Liver (tissue), 9 donors: ENCODE data around the gene CR1. TPM values are rescaled to one million over a fixed set of nuclear protein-coding genes. Genes with fewer than 3 reads are reported as not detected.

Experiments
- DNase-seq: peaks from one replicate; pipeline ENCODE4 v3.0.0-alpha.2; 2017; ENCODE audit warnings: low spot score
- H3K27ac ChIP-seq, 2 donors: one replicate each; pipeline ENCODE4 v1.7.0; 2013; ENCODE audit warnings: inconsistent platforms in 2 of 2, low read length in 2 of 2, control low read depth in 1 of 2, low read depth in 1 of 2, mild to moderate bottlenecking in 1 of 2
- H3K27me3 ChIP-seq, 4 donors: one replicate each; pipeline versions ENCODE4 v1.6.1 to v1.7.0; 2013; ENCODE audit warnings: low read length in 3 of 4, inconsistent platforms in 1 of 4, mild to moderate bottlenecking in 1 of 4, moderate library complexity in 1 of 4; ENCODE audit not compliant: control insufficient read depth in 4 of 4, insufficient read depth in 4 of 4
- H3K36me3 ChIP-seq, 4 donors: one replicate each; pipeline versions ENCODE4 v1.6.1 to v1.7.0; 2013; ENCODE audit warnings: low read length in 3 of 4, mild to moderate bottlenecking in 3 of 4, low read depth in 1 of 4, moderate library complexity in 1 of 4; ENCODE audit not compliant: control insufficient read depth in 4 of 4, insufficient read depth in 3 of 4
- H3K4me1 ChIP-seq, 4 donors: one replicate each; pipeline versions ENCODE4 v1.6.1 to v1.7.0; 2013; ENCODE audit warnings: low read length in 3 of 4, mild to moderate bottlenecking in 3 of 4, moderate library complexity in 1 of 4; ENCODE audit not compliant: control insufficient read depth in 4 of 4, insufficient read depth in 4 of 4
- H3K4me3 ChIP-seq, 3 donors: one replicate each; pipeline versions ENCODE4 v1.6.1 to v1.7.0; 2013; ENCODE audit warnings: low read length in 3 of 3, control low read depth in 1 of 3, low read depth in 1 of 3, mild to moderate bottlenecking in 1 of 3
- H3K9ac ChIP-seq, 2 donors: one replicate each; pipeline ENCODE4 v1.7.0; 2013; ENCODE audit warnings: low read length in 2 of 2, mild to moderate bottlenecking in 2 of 2, moderate library complexity in 2 of 2, control low read depth in 1 of 2, low read depth in 1 of 2
- H3K9me3 ChIP-seq, 4 donors: one replicate each; pipeline versions ENCODE4 v1.6.1 to v1.7.0; 2013; ENCODE audit warnings: low read length in 3 of 4; ENCODE audit not compliant: control insufficient read depth in 4 of 4
- ATF3 ChIP-seq: IDR thresholded peaks from 2 replicates; pipeline ENCODE4 v1.6.1; 2016; ENCODE audit warnings: antibody characterized with exemption
- EGR1 ChIP-seq, 2 donors: IDR thresholded peaks; 2 replicates each; pipeline ENCODE4 v1.6.1; 2016 to 2018; ENCODE audit warnings: antibody characterized with exemption in 2 of 2, low read depth in 2 of 2
- FOXA1 ChIP-seq: IDR thresholded peaks from 2 replicates; pipeline ENCODE4 v1.6.1; 2016; ENCODE audit warnings: antibody characterized with exemption
- FOXA2 ChIP-seq: IDR thresholded peaks from 2 replicates; pipeline ENCODE4 v1.6.1; 2016; ENCODE audit warnings: antibody characterized with exemption
- GABPA ChIP-seq, 2 donors: IDR thresholded peaks in 1 of 2; conservative IDR thresholded peaks in 1 of 2; 2 replicates each; pipeline ENCODE4 v1.6.1; 2016; ENCODE audit warnings: antibody characterized with exemption in 2 of 2, mild to moderate bottlenecking in 1 of 2, moderate library complexity in 1 of 2
- HNF4A ChIP-seq, 2 donors: conservative IDR thresholded peaks; 2 replicates each; pipeline ENCODE4 v1.6.1; 2016; ENCODE audit warnings: antibody characterized with exemption in 2 of 2, mild to moderate bottlenecking in 2 of 2
- HNF4G ChIP-seq: IDR thresholded peaks from 2 replicates; pipeline ENCODE4 v1.6.1; 2016; ENCODE audit warnings: antibody characterized with exemption
- JUND ChIP-seq, 2 donors: IDR thresholded peaks; 2 replicates each; pipeline ENCODE4 v1.6.1; 2016; ENCODE audit warnings: antibody characterized with exemption in 2 of 2
- MAX ChIP-seq: IDR thresholded peaks from 2 replicates; pipeline ENCODE4 v1.6.1; 2016; ENCODE audit warnings: antibody characterized with exemption
- NR2F2 ChIP-seq: IDR thresholded peaks from 2 replicates; pipeline ENCODE4 v1.6.1; 2016; ENCODE audit warnings: antibody characterized with exemption
- RAD21 ChIP-seq, 2 donors: IDR thresholded peaks; 2 replicates each; pipeline ENCODE4 v1.6.1; 2016; ENCODE audit warnings: antibody characterized with exemption in 2 of 2, mild to moderate bottlenecking in 2 of 2
- RXRA ChIP-seq, 2 donors: IDR thresholded peaks; 2 replicates each; pipeline ENCODE4 v1.6.1; 2017 to 2018; ENCODE audit warnings: antibody characterized with exemption in 2 of 2, mild to moderate bottlenecking in 1 of 2
- SP1 ChIP-seq: IDR thresholded peaks from 2 replicates; pipeline ENCODE4 v1.6.1; 2018; ENCODE audit warnings: antibody characterized with exemption, mild to moderate bottlenecking
- TAF1 ChIP-seq: conservative IDR thresholded peaks from 2 replicates; pipeline ENCODE4 v1.6.1; 2016; ENCODE audit warnings: antibody characterized with exemption, mild to moderate bottlenecking
- YY1 ChIP-seq: IDR thresholded peaks from 2 replicates; pipeline ENCODE4 v1.6.1; 2016; ENCODE audit warnings: antibody characterized with exemption, mild to moderate bottlenecking
- ZBTB33 ChIP-seq: IDR thresholded peaks from 2 replicates; pipeline ENCODE4 v1.6.1; 2016; ENCODE audit warnings: antibody characterized with exemption
- WGBS: extraction: QIAGEN DNeasy Blood & Tissue Kit; methylation state at CpG from one replicate; pipeline ENCODE4 v1.1.7; 2013; 5-methylcytosine and 5-hydroxymethylcytosine counted together
- polyA plus RNA-seq, 2 donors: library from polyadenylated mRNA; stranded (reverse) in 1 of 2; unstranded in 1 of 2; fragments of 200-250 nt in 1 of 2; fragments of >200 nt in 1 of 2; fragmentation: Nextera tagmentation in 1 of 2; extraction: Ambion mirVana in 1 of 2; gene quantifications; one replicate each; pipeline versions ENCODE4 v1.2.1 to v1.2.3, GENCODE V29; 2013 to 2015
- total RNA-seq, 2 donors: library from RNA; depleted of rRNA; stranded (reverse); fragments of >200 nt; gene quantifications; one replicate each; pipeline ENCODE4 v1.2.3, GENCODE V29; 2014
- TF ChIP-seq, protein P1 (sequence below): IDR thresholded peaks from 2 replicates; pipeline ENCODE4 v1.6.1; 2016; ENCODE audit warnings: antibody characterized with exemption, mild to moderate bottlenecking
- TF ChIP-seq, protein P2 (sequence below): fragments of 150-350 bp; IDR thresholded peaks from 2 replicates; pipeline ENCODE4 v1.5.1; 2017; ENCODE audit warnings: improper control_type of control experiment, low read depth, low read length; ENCODE audit not compliant: missing input control
- donor health status: healthy.
- donor health status: healthy.
- donor health status: healthy.
- donor health status: healthy.
- donor health status: healthy.

CR1 gene
- total and polyA plus RNA-seq, 4 donors: 0.78 to 16.7 (median 7.4) TPM

DNA sequence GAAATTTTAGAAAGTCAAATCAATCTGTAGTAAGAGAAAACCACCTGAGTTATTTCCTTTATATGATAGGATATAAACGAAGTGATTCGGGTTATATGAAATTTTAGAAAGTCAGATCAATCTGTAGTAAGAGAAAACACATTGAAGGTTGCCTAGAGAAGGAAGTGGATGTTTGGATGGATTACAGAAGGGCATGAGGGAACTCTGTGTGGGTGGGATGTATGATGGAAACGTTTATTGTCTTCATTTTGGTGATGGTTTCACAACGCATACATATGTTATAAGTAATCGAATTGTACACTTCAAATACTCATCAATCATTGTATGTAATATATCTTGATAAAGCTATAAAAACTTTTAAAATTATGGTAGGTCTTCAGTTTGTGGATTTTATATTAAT is 5.1 kb downstream of the CR1 start:
- Histone ChIP-seq H3K36me3 (no peaks in the 10 kb centered on the region), H3K4me3 (no peak overlapping the region), H3K9ac (no peak overlapping the region), H3K9me3 (no peaks in the 10 kb centered on the region), H3K27ac (no peak overlapping the region), H3K27me3 (peaks cover 0 to 13% (median under 1%) of the 10 kb centered on the region in 4 donors), H3K4me1 (peaks cover under 1 to 5% (median 3%) of the 10 kb centered on the region in 4 donors)
- TF ChIP-seq JUND (IDR thresholded peaks at IDR 0.05) (no peak), RXRA (IDR thresholded peaks at IDR 0.05) (no peak), ATF3 (no peak), EGR1 (IDR thresholded peaks at IDR 0.05; ENCODE audit: low read depth in 2 of 2) (no peak), TAF1 (no peak), MAX (no peak), FOXA1 (no peak), RAD21 (IDR thresholded peaks at IDR 0.05) (no peak), YY1 (no peak), NR2F2 (no peak), SP1 (no peak), GABPA (IDR thresholded peaks at IDR 0.05 in 1 of 2, conservative IDR thresholded peaks at IDR 0.05 in 1 of 2) (no peak), HNF4A (conservative IDR thresholded peaks at IDR 0.05) (no peak), ZBTB33 (no peak), HNF4G (no peak), FOXA2 (no peak)
- TF ChIP-seq, protein P1, sequence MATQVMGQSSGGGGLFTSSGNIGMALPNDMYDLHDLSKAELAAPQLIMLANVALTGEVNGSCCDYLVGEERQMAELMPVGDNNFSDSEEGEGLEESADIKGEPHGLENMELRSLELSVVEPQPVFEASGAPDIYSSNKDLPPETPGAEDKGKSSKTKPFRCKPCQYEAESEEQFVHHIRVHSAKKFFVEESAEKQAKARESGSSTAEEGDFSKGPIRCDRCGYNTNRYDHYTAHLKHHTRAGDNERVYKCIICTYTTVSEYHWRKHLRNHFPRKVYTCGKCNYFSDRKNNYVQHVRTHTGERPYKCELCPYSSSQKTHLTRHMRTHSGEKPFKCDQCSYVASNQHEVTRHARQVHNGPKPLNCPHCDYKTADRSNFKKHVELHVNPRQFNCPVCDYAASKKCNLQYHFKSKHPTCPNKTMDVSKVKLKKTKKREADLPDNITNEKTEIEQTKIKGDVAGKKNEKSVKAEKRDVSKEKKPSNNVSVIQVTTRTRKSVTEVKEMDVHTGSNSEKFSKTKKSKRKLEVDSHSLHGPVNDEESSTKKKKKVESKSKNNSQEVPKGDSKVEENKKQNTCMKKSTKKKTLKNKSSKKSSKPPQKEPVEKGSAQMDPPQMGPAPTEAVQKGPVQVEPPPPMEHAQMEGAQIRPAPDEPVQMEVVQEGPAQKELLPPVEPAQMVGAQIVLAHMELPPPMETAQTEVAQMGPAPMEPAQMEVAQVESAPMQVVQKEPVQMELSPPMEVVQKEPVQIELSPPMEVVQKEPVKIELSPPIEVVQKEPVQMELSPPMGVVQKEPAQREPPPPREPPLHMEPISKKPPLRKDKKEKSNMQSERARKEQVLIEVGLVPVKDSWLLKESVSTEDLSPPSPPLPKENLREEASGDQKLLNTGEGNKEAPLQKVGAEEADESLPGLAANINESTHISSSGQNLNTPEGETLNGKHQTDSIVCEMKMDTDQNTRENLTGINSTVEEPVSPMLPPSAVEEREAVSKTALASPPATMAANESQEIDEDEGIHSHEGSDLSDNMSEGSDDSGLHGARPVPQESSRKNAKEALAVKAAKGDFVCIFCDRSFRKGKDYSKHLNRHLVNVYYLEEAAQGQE: no peak
- TF ChIP-seq, protein P2, sequence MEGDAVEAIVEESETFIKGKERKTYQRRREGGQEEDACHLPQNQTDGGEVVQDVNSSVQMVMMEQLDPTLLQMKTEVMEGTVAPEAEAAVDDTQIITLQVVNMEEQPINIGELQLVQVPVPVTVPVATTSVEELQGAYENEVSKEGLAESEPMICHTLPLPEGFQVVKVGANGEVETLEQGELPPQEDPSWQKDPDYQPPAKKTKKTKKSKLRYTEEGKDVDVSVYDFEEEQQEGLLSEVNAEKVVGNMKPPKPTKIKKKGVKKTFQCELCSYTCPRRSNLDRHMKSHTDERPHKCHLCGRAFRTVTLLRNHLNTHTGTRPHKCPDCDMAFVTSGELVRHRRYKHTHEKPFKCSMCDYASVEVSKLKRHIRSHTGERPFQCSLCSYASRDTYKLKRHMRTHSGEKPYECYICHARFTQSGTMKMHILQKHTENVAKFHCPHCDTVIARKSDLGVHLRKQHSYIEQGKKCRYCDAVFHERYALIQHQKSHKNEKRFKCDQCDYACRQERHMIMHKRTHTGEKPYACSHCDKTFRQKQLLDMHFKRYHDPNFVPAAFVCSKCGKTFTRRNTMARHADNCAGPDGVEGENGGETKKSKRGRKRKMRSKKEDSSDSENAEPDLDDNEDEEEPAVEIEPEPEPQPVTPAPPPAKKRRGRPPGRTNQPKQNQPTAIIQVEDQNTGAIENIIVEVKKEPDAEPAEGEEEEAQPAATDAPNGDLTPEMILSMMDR: no peak
- 59% methylated on average over 5 of the region's 5 CpGs for WGBS
- no peak for DNase-seq
